ENCODE results near the gene ZBP1.

The ZBP1 gene

GRCh38 chr20:57665589-57665971, 45.4 kb upstream of the ZBP1 start:
- H3K4me1 ChIP-seq (ENCODE audit: insufficient read depth, insufficient read length), result peaks cover 22% of the 10 kb centered on the region
- peaks cover 43% of the 10 kb centered on the region for H3K36me3 ChIP-seq (ENCODE audit: insufficient read depth, insufficient read length, low read length)

GRCh38 chr20:57664924-57665588, 44.8 kb upstream of the ZBP1 start:
- Histone ChIP-seq H3K36me3 (ENCODE audit: insufficient read depth, insufficient read length, low read length) (peaks cover 41% of the 10 kb centered on the region), H3K4me3 (ENCODE audit: insufficient read length, low read depth) (no peak overlapping the region), H3K27me3 (ENCODE audit: insufficient read depth, insufficient read length) (no peaks in the 10 kb centered on the region), H3K9ac (ENCODE audit: insufficient read length, low read depth) (no peak overlapping the region), H3K4me1 (ENCODE audit: insufficient read depth, insufficient read length) (peaks cover 19% of the 10 kb centered on the region), H3K9me3 (ENCODE audit: insufficient read depth, low read length) (no peaks in the 10 kb centered on the region)
- TF ChIP-seq ZNF274 (IDR thresholded peaks at IDR 0.05; ENCODE audit: low read depth, low read length) (no peak), YY1 (IDR thresholded peaks at IDR 0.05; ENCODE audit: insufficient read depth, insufficient read length) (no peak), SUZ12 (IDR thresholded peaks at IDR 0.05; ENCODE audit: extremely low read depth, insufficient read depth, insufficient read length) (no peak)
- DNase-seq (ENCODE audit: low read depth, low spot score), result no peak

More at GRCh38 chr20:57665589-57665971, 45.4 kb upstream of the ZBP1 start:
- DNase-seq (ENCODE audit: low read depth, low spot score), result no peak
- Histone ChIP-seq H3K9ac (ENCODE audit: insufficient read length, low read depth) (no peak overlapping the region), H3K27me3 (ENCODE audit: insufficient read depth, insufficient read length) (no peaks in the 10 kb centered on the region), H3K9me3 (ENCODE audit: insufficient read depth, low read length) (no peaks in the 10 kb centered on the region), H3K4me3 (ENCODE audit: insufficient read length, low read depth) (no peak overlapping the region)
- TF ChIP-seq YY1 (IDR thresholded peaks at IDR 0.05; ENCODE audit: insufficient read depth, insufficient read length) (no peak), ZNF274 (IDR thresholded peaks at IDR 0.05; ENCODE audit: low read depth, low read length) (no peak), SUZ12 (IDR thresholded peaks at IDR 0.05; ENCODE audit: extremely low read depth, insufficient read depth, insufficient read length) (no peak)

GRCh38 chr20:57664476-57664875, 44.2 kb upstream of the ZBP1 start:
- no peaks in the 10 kb centered on the region for H3K27me3 ChIP-seq (ENCODE audit: insufficient read depth, insufficient read length)
- DNase-seq (ENCODE audit: low read depth, low spot score), result no peak

GRCh38 chr20:57663681-57664451, 43.6 kb upstream of the ZBP1 start:
- Histone ChIP-seq H3K4me1 (ENCODE audit: insufficient read depth, insufficient read length) (peaks cover 19% of the 10 kb centered on the region), H3K9me3 (ENCODE audit: insufficient read depth, low read length) (no peaks in the 10 kb centered on the region), H3K36me3 (ENCODE audit: insufficient read depth, insufficient read length, low read length) (peaks cover 50% of the 10 kb centered on the region), H3K4me3 (ENCODE audit: insufficient read length, low read depth) (no peak overlapping the region), H3K27me3 (ENCODE audit: insufficient read depth, insufficient read length) (no peaks in the 10 kb centered on the region), H3K9ac (ENCODE audit: insufficient read length, low read depth) (no peak overlapping the region)
- no peak for TF ChIP-seq SUZ12 (IDR thresholded peaks at IDR 0.05; ENCODE audit: extremely low read depth, insufficient read depth, insufficient read length)
- DNase-seq (ENCODE audit: low read depth, low spot score), result no peak

More at GRCh38 chr20:57664476-57664875, 44.2 kb upstream of the ZBP1 start:
- Histone ChIP-seq H3K4me1 (ENCODE audit: insufficient read depth, insufficient read length) (peaks cover 19% of the 10 kb centered on the region), H3K4me3 (ENCODE audit: insufficient read length, low read depth) (no peak overlapping the region), H3K9me3 (ENCODE audit: insufficient read depth, low read length) (no peaks in the 10 kb centered on the region), H3K9ac (ENCODE audit: insufficient read length, low read depth) (no peak overlapping the region), H3K36me3 (ENCODE audit: insufficient read depth, insufficient read length, low read length) (peaks cover 45% of the 10 kb centered on the region)
- TF ChIP-seq YY1 (IDR thresholded peaks at IDR 0.05; ENCODE audit: insufficient read depth, insufficient read length), result no peak
- TF ChIP-seq SUZ12 (IDR thresholded peaks at IDR 0.05; ENCODE audit: extremely low read depth, insufficient read depth, insufficient read length), result no peak
- TF ChIP-seq ZNF274 (IDR thresholded peaks at IDR 0.05; ENCODE audit: low read depth, low read length), result no peak

- Histone ChIP-seq H3K27me3 (ENCODE audit: insufficient read depth, insufficient read length) (no peaks in the 10 kb centered on the region), H3K9me3 (ENCODE audit: insufficient read depth, low read length) (no peaks in the 10 kb centered on the region), H3K4me3 (ENCODE audit: insufficient read length, low read depth) (no peak overlapping the region), H3K9ac (ENCODE audit: insufficient read length, low read depth) (no peak overlapping the region), H3K36me3 (ENCODE audit: insufficient read depth, insufficient read length, low read length) (peaks cover 56% of the 10 kb centered on the region), H3K4me1 (ENCODE audit: insufficient read depth, insufficient read length) (peaks cover 16% of the 10 kb centered on the region)
- TF ChIP-seq SUZ12 (IDR thresholded peaks at IDR 0.05; ENCODE audit: extremely low read depth, insufficient read depth, insufficient read length) (no peak), YY1 (IDR thresholded peaks at IDR 0.05; ENCODE audit: insufficient read depth, insufficient read length) (no peak), ZNF274 (IDR thresholded peaks at IDR 0.05; ENCODE audit: low read depth, low read length) (no peak)
- DNase-seq (ENCODE audit: low read depth, low spot score), result no peak
Measured at GRCh38 chr20:57663241-57663640, 43.0 kb upstream of the ZBP1 start.

- H3K36me3 ChIP-seq (ENCODE audit: insufficient read depth, insufficient read length, low read length), result peaks cover 62% of the 10 kb centered on the region
- H3K4me1 ChIP-seq (ENCODE audit: insufficient read depth, insufficient read length), result peaks cover 13% of the 10 kb centered on the region
- H3K4me3 ChIP-seq (ENCODE audit: insufficient read length, low read depth), result no peak overlapping the region
- no peaks in the 10 kb centered on the region for H3K9me3 ChIP-seq (ENCODE audit: insufficient read depth, low read length)
- no peak for DNase-seq (ENCODE audit: low read depth, low spot score)
- H3K27me3 ChIP-seq (ENCODE audit: insufficient read depth, insufficient read length), result no peaks in the 10 kb centered on the region
- peak overlapping the region; percentile 32 for H3K9ac ChIP-seq (ENCODE audit: insufficient read length, low read depth)
- TF ChIP-seq YY1 (IDR thresholded peaks at IDR 0.05; ENCODE audit: insufficient read depth, insufficient read length) (no peak), ZNF274 (IDR thresholded peaks at IDR 0.05; ENCODE audit: low read depth, low read length) (no peak), SUZ12 (IDR thresholded peaks at IDR 0.05; ENCODE audit: extremely low read depth, insufficient read depth, insufficient read length) (no peak)
Measured at GRCh38 chr20:57662456-57663240, 42.4 kb upstream of the ZBP1 start.

Measured in NT2/D1 (cell line).